RWPE2 (cell line): Measurements from ENCODE around the gene PGM2L1.

ENCODE experiments used
- ATAC-seq: fragments of 200-7000 bp; cut with Tn5 transposase; 3 replicates; pipeline ENCODE4 v1.9.1; 2021; ENCODE audit warnings: low read depth
- DNase-seq: peaks from one replicate; pipeline ENCODE4 v3.0.0-alpha.2; 2020; ENCODE audit warnings: low spot score
- H3K27ac ChIP-seq: fragments of 450-650 bp; 2 replicates; pipeline ENCODE4 v1.5.1; 2017; ENCODE audit warnings: mild to moderate bottlenecking; ENCODE audit not compliant: poor library complexity, severe bottlenecking
- H3K27me3 ChIP-seq: fragments of 250-450 bp; sonication (Bioruptor Pico); 2 replicates; pipeline ENCODE4 v1.5.1; 2021; ENCODE audit warnings: mild to moderate bottlenecking, moderate library complexity; ENCODE audit not compliant: insufficient read depth, poor library complexity, severe bottlenecking
- H3K36me3 ChIP-seq: fragments of 250-450 bp; sonication (Bioruptor Pico); 2 replicates; pipeline ENCODE4 v1.5.1; 2020; ENCODE audit warnings: low read depth, mild to moderate bottlenecking, moderate library complexity
- H3K4me1 ChIP-seq: fragments of 250-450 bp; sonication (Bioruptor Pico); 2 replicates; pipeline ENCODE4 v1.5.1; 2021; ENCODE audit warnings: mild to moderate bottlenecking, moderate library complexity; ENCODE audit not compliant: insufficient read depth, poor library complexity, severe bottlenecking
- H3K4me3 ChIP-seq: fragments of 250-450 bp; sonication (Bioruptor Pico); 2 replicates; pipeline ENCODE4 v1.5.1; 2021; ENCODE audit warnings: mild to moderate bottlenecking, moderate library complexity; ENCODE audit not compliant: severe bottlenecking
- H3K9me3 ChIP-seq: fragments of 250-450 bp; sonication (Bioruptor Pico); 2 replicates; pipeline ENCODE4 v1.5.1; 2021; ENCODE audit warnings: mild to moderate bottlenecking, moderate library complexity; ENCODE audit not compliant: severe bottlenecking
- TF ChIP-seq, protein P1 (sequence below): fragments of 450-650 bp; IDR thresholded peaks from one replicate; pipeline ENCODE4 v1.5.1; 2017; ENCODE audit warnings: mild to moderate bottlenecking, moderate library complexity; ENCODE audit not compliant: poor library complexity, severe bottlenecking

Gene PGM2L1

DNA sequence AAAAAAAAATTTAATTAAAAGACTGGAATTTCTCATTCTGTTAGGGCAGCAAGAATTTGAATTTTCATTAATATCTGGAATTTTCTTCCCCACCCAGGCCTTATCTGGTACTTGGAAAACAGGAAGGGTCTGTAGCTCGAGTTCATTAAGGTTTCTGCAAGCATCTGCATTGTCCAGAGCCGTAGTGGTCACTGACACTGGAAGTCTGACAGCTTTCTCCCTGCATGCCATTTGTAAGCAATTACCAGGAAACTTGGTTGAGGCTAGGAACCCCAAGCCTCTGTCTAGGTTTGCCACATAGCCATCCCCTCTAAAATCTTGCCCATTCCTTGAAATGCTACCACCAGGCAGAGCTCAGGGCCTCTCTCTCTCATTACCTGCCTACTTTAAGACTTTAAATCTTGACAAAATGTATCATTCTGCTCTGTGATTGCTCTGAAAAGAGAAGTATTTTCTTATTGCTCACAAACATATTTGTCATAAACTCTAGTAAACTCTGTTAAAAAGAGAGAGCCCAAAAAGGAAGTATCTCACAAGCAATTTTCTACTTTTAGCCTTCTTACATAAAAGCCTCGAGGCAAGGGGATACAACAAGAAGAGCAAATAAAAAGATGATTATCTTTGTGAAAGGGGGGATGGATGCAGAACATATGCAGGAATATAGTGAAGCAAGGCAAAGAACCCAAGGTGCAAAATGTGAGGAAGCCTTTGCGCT lies 5.5 kb upstream of the PGM2L1 start:
- DNase-seq (no peak), ATAC-seq (no peak)
- Histone ChIP-seq H3K36me3 (no peaks in the 10 kb centered on the region), H3K4me1 (no peaks in the 10 kb centered on the region), H3K4me3 (no peak overlapping the region), H3K27me3 (no peaks in the 10 kb centered on the region), H3K9me3 (no peaks in the 10 kb centered on the region), H3K27ac (no peak overlapping the region)
- TF ChIP-seq, protein P1, sequence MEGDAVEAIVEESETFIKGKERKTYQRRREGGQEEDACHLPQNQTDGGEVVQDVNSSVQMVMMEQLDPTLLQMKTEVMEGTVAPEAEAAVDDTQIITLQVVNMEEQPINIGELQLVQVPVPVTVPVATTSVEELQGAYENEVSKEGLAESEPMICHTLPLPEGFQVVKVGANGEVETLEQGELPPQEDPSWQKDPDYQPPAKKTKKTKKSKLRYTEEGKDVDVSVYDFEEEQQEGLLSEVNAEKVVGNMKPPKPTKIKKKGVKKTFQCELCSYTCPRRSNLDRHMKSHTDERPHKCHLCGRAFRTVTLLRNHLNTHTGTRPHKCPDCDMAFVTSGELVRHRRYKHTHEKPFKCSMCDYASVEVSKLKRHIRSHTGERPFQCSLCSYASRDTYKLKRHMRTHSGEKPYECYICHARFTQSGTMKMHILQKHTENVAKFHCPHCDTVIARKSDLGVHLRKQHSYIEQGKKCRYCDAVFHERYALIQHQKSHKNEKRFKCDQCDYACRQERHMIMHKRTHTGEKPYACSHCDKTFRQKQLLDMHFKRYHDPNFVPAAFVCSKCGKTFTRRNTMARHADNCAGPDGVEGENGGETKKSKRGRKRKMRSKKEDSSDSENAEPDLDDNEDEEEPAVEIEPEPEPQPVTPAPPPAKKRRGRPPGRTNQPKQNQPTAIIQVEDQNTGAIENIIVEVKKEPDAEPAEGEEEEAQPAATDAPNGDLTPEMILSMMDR = no peak

DNA sequence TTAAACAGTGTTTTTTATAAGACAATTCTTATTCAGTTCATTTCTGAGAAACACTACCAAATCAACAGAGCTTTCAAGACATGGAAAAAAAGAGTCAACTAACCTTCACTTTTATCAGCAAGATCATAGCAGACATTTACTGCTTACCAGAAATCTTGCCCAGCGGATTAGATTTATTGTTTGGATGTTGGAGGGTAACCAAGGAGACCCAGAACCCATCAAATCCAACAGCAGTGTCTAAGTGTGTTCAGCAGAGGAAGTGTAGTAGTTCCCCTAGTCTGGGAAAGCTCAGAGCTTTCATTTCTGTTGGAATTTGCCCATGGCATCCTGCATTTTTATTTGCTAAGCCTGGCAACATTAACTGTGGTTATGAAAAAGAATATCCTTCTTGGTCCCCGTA lies 2.4 kb upstream of the PGM2L1 start:
- TF ChIP-seq, protein P1 = no peak
- ATAC-seq = no peak
- H3K4me1 ChIP-seq = peaks cover 4% of the 10 kb centered on the region
- H3K4me3 ChIP-seq = no peak overlapping the region
- no peaks in the 10 kb centered on the region for H3K27me3 ChIP-seq
- H3K36me3 ChIP-seq = no peaks in the 10 kb centered on the region
- no peak for DNase-seq
- no peaks in the 10 kb centered on the region for H3K9me3 ChIP-seq
- no peak overlapping the region for H3K27ac ChIP-seq

DNA sequence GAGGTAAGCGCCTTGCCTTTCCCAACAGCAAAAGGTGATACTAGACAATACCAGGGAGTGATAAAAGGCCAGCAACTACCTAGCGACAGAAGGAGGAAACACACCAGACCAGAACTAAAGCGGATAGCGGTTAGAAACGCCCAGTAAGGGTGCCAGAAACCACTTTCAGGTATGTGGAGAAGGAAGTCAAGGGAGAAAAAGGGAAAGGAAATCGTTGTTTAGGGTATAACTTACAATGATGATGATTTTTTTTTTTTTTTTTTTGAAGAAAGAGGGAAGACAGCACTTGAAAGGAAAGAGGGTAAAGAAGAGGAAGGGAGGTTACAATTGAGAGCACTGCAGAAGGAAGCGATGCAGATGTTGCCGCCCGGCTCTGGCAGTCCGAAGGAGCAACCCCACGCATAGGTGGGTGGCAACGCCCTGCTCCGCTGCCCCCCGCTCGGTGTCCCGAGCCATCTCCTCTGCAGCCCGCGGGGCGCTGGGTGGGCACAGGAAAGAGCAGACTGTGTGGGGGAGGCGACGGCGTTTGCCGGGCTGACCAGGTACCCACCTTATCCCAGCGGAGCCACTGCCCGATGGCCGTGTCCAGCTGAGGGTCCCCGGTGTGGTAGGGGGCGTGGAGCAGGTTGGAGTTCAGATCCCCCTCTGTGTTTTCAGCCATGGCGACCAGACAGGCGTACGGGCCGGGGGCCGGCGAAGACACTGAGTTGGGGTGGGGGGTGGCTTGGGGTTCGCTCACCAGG lies 561 bp downstream of the PGM2L1 start:
- Histone ChIP-seq H3K4me1 (peaks cover 4% of the 10 kb centered on the region), H3K4me3 (peak overlapping the region; percentile 74), H3K27ac (peak overlapping the region; percentile 48), H3K9me3 (no peaks in the 10 kb centered on the region), H3K36me3 (no peaks in the 10 kb centered on the region), H3K27me3 (no peaks in the 10 kb centered on the region)
- TF ChIP-seq, protein P1 = peak; percentile 21
- DNase-seq (no peak), ATAC-seq (peak; percentile 51)

DNA sequence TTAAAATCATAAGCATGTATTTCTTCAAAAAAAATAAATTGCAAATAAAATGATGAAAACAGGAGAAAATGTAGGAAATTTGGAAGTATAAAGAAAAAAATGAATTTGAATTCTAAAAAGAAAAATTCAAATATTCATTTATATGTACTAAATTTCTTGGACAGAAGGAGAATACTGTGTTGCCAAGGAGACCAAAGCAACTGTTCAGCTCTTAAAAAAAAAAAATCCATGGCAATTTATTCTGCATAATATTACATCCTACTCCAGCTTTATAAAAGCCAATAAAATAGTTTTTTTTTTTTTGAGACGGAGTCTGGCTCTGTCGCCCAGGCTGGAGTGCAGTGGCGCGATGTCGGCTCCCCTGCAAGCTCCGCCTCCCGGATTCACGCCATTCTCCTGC lies 6.0 kb downstream of the PGM2L1 start:
- Histone ChIP-seq H3K4me1 (peaks cover 4% of the 10 kb centered on the region), H3K36me3 (no peaks in the 10 kb centered on the region), H3K4me3 (no peak overlapping the region), H3K27ac (no peak overlapping the region), H3K27me3 (no peaks in the 10 kb centered on the region), H3K9me3 (no peaks in the 10 kb centered on the region)
- DNase-seq (no peak), ATAC-seq (no peak)
- TF ChIP-seq, protein P1 = no peak

DNA sequence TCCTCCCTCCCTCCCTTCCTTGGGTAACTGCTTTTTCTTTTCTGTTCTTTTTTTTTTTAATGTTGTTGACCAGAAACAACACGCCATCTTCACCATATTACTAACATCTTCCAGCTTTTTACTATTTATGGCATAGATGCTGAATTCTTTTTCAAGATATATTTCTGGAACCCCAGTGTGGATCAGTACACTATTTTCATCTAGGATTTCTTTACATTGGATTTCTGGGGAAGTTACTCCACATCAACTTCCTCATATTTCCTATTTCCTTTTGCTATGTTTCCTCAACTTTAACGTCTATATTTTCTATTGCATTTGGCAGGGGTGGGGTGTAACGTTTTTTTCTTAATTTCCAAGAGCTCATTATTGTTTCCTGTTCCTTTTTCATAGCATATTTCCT lies 7.0 kb downstream of the PGM2L1 start:
- H3K4me1 ChIP-seq = no peaks in the 10 kb centered on the region
- no peak overlapping the region for H3K4me3 ChIP-seq
- ATAC-seq (no peak), DNase-seq (no peak)
- no peaks in the 10 kb centered on the region for H3K27me3 ChIP-seq
- TF ChIP-seq, protein P1 = no peak
- no peak overlapping the region for H3K27ac ChIP-seq
- no peaks in the 10 kb centered on the region for H3K9me3 ChIP-seq
- H3K36me3 ChIP-seq = no peaks in the 10 kb centered on the region
